ENCODE results near the gene LRRC4. TPM values are rescaled to one million over a fixed set of nuclear protein-coding genes. Genes with fewer than 3 reads are reported as not detected.

The LRRC4 gene
- total RNA-seq, 4 donors from 2014 or later, result 0.29 to 2.5 (median 1.2) TPM

DNA sequence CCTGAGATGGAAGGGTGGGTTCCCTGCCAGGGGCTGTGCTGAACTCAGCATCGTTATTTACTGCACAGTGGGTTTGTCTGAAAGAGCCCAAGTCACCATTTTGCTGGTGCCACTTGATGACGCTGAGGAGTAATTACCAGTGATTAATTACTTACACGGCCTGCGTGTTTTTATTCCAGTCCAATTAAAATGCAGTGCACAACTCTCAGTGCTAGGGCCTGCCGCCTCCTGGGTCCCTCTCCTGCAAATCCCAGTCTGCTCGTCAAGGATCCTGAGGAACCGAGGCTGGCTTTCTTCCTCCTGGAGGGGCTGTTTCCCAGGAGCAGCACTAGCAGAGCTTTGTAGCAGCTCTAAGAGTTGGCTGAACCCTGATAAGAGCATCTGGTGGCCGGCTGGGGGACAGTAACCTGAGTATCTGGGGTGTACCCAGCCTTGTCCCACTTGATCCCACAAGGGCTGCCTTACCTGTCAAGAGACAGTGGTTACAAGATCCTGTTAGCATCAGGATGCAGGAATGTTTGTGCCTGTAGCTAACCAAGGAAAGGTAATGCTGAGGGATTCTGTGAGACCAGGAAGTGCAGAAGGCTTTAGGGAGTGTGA, 45.1 kb upstream of the LRRC4 start:
- no peak for DNase-seq
- TF ChIP-seq, protein P1, sequence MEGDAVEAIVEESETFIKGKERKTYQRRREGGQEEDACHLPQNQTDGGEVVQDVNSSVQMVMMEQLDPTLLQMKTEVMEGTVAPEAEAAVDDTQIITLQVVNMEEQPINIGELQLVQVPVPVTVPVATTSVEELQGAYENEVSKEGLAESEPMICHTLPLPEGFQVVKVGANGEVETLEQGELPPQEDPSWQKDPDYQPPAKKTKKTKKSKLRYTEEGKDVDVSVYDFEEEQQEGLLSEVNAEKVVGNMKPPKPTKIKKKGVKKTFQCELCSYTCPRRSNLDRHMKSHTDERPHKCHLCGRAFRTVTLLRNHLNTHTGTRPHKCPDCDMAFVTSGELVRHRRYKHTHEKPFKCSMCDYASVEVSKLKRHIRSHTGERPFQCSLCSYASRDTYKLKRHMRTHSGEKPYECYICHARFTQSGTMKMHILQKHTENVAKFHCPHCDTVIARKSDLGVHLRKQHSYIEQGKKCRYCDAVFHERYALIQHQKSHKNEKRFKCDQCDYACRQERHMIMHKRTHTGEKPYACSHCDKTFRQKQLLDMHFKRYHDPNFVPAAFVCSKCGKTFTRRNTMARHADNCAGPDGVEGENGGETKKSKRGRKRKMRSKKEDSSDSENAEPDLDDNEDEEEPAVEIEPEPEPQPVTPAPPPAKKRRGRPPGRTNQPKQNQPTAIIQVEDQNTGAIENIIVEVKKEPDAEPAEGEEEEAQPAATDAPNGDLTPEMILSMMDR (IDR thresholded peaks at IDR 0.05), result no peak
- TF ChIP-seq POLR2A (IDR thresholded peaks at IDR 0.05), result no peak
- intact Hi-C loops (cut with DNase I; ENCODE audit: low total_unique reads), result no loop called here
- H3K27me3 ChIP-seq, result no peaks in the 10 kb centered on the region
- H3K36me3 ChIP-seq, result no peaks in the 10 kb centered on the region
- no peaks in the 10 kb centered on the region for H3K9me3 ChIP-seq
- no peak overlapping the region for H3K4me3 ChIP-seq
- no peak overlapping the region for H3K27ac ChIP-seq
- no peaks in the 10 kb centered on the region for H3K4me1 ChIP-seq

GRCh38 chr7:128075242-128076095, 44.2 kb upstream of the LRRC4 start:
- H3K36me3 ChIP-seq, result no peaks in the 10 kb centered on the region
- H3K4me1 ChIP-seq, result no peaks in the 10 kb centered on the region
- intact Hi-C loops (cut with DNase I; ENCODE audit: low total_unique reads), result no loop called here
- TF ChIP-seq POLR2A (IDR thresholded peaks at IDR 0.05), result no peak
- TF ChIP-seq, protein P1 (IDR thresholded peaks at IDR 0.05), result no peak
- DNase-seq, result no peak
- no peaks in the 10 kb centered on the region for H3K27me3 ChIP-seq
- H3K9me3 ChIP-seq, result no peaks in the 10 kb centered on the region
- no peak overlapping the region for H3K27ac ChIP-seq
- H3K4me3 ChIP-seq, result no peak overlapping the region

GRCh38 chr7:128074736-128075135, 43.5 kb upstream of the LRRC4 start:
- no peaks in the 10 kb centered on the region for H3K27me3 ChIP-seq
- no peaks in the 10 kb centered on the region for H3K4me1 ChIP-seq
- no peaks in the 10 kb centered on the region for H3K9me3 ChIP-seq
- H3K36me3 ChIP-seq, result no peaks in the 10 kb centered on the region
- no peak for TF ChIP-seq POLR2A (IDR thresholded peaks at IDR 0.05)
- TF ChIP-seq, protein P1 (IDR thresholded peaks at IDR 0.05), result no peak
- no peak overlapping the region for H3K27ac ChIP-seq
- no peak overlapping the region for H3K4me3 ChIP-seq
- DNase-seq, result no peak
- intact Hi-C loops (cut with DNase I; ENCODE audit: low total_unique reads), result no loop called here

GRCh38 chr7:128074336-128074735, 43.1 kb upstream of the LRRC4 start:
- no peak for DNase-seq
- H3K4me3 ChIP-seq, result no peak overlapping the region
- H3K9me3 ChIP-seq, result no peaks in the 10 kb centered on the region
- no peaks in the 10 kb centered on the region for H3K27me3 ChIP-seq
- intact Hi-C loops (cut with DNase I; ENCODE audit: low total_unique reads), result no loop called here
- no peaks in the 10 kb centered on the region for H3K36me3 ChIP-seq
- TF ChIP-seq POLR2A (IDR thresholded peaks at IDR 0.05), result no peak
- TF ChIP-seq, protein P1 (IDR thresholded peaks at IDR 0.05), result no peak
- H3K27ac ChIP-seq, result no peak overlapping the region
- no peaks in the 10 kb centered on the region for H3K4me1 ChIP-seq

GRCh38 chr7:128073671-128074310, 42.6 kb upstream of the LRRC4 start:
- no peaks in the 10 kb centered on the region for H3K27me3 ChIP-seq
- intact Hi-C loops (cut with DNase I; ENCODE audit: low total_unique reads), result no loop called here
- TF ChIP-seq, protein P1 (IDR thresholded peaks at IDR 0.05), result no peak
- TF ChIP-seq POLR2A (IDR thresholded peaks at IDR 0.05), result no peak
- no peaks in the 10 kb centered on the region for H3K4me1 ChIP-seq
- DNase-seq, result no peak
- H3K27ac ChIP-seq, result no peak overlapping the region
- no peaks in the 10 kb centered on the region for H3K9me3 ChIP-seq
- H3K4me3 ChIP-seq, result no peak overlapping the region
- no peaks in the 10 kb centered on the region for H3K36me3 ChIP-seq

All from uterus (tissue), 4 donors.